ENCODE data around the gene NEMP2.
"Not testable (repeated sequence)": the region's sequence is repeated elsewhere in the genome, so short reads cannot be mapped to it uniquely, and the experiment has no call there.

Gene NEMP2

GRCh38 chr2:190526105-190526750 is 8.3 kb downstream of the NEMP2 start:
- DNase-seq (ENCODE audit: low spot score): no peak

GRCh38 chr2:190524928-190525327 is 9.6 kb downstream of the NEMP2 start:
- no peak for DNase-seq (ENCODE audit: low spot score)

GRCh38 chr2:190519975-190520767 is 14.4 kb downstream of the NEMP2 start:
- no peak for DNase-seq (ENCODE audit: low spot score)

- no peak for DNase-seq (ENCODE audit: low spot score)
Measured at GRCh38 chr2:190517468-190517867, 17.1 kb downstream of the NEMP2 start.

GRCh38 chr2:190515687-190516086 is 18.8 kb downstream of the NEMP2 start:
- DNase-seq (ENCODE audit: low spot score): no peak

GRCh38 chr2:190514676-190515075 is 19.8 kb downstream of the NEMP2 start:
- no peak for DNase-seq (ENCODE audit: low spot score)

GRCh38 chr2:190513877-190514276 is 20.6 kb downstream of the NEMP2 start:
- DNase-seq (ENCODE audit: low spot score): no peak

GRCh38 chr2:190512539-190513095 is 21.9 kb downstream of the NEMP2 start:
- no peak for DNase-seq (ENCODE audit: low spot score)

- DNase-seq (ENCODE audit: low spot score): peak; percentile 63
Measured at GRCh38 chr2:190511104-190511503, 23.4 kb downstream of the NEMP2 start.

- DNase-seq (ENCODE audit: low spot score): not testable (repeated sequence)
Measured at GRCh38 chr2:190509895-190510294, 24.6 kb downstream of the NEMP2 start.

- DNase-seq (ENCODE audit: low spot score): no peak
Measured at GRCh38 chr2:190507135-190507534, 27.4 kb downstream of the NEMP2 start.

- DNase-seq (ENCODE audit: low spot score): no peak
Measured at GRCh38 chr2:190506666-190507065, 27.9 kb downstream of the NEMP2 start.

GRCh38 chr2:190505696-190506095 is 28.8 kb downstream of the NEMP2 start:
- DNase-seq (ENCODE audit: low spot score): no peak

- no peak for DNase-seq (ENCODE audit: low spot score)
Measured at GRCh38 chr2:190504912-190505311, 29.6 kb downstream of the NEMP2 start.

- no peak for DNase-seq (ENCODE audit: low spot score)
Measured at GRCh38 chr2:190503088-190503487, 31.4 kb downstream of the NEMP2 start.

- DNase-seq (ENCODE audit: low spot score): no peak
Measured at GRCh38 chr2:190501702-190502407, 32.7 kb downstream of the NEMP2 start.

- no peak for DNase-seq (ENCODE audit: low spot score)
Measured at GRCh38 chr2:190501231-190501630, 33.3 kb downstream of the NEMP2 start.

GRCh38 chr2:190500054-190500502 is 34.4 kb downstream of the NEMP2 start:
- DNase-seq (ENCODE audit: low spot score): no peak

- DNase-seq (ENCODE audit: low spot score): no peak
Measured at GRCh38 chr2:190499273-190499672, 35.2 kb downstream of the NEMP2 start.

GRCh38 chr2:190497428-190497827 is 37.1 kb downstream of the NEMP2 start:
- no peak for DNase-seq (ENCODE audit: low spot score)

GRCh38 chr2:190494600-190495227 is 39.8 kb downstream of the NEMP2 start:
- not testable (repeated sequence) for DNase-seq (ENCODE audit: low spot score)

- DNase-seq (ENCODE audit: low spot score): no peak
Measured at GRCh38 chr2:190493095-190493494, 41.4 kb downstream of the NEMP2 start.

All from hematopoietic multipotent progenitor cell treated with erythropoietin and hydrocortisone succinate and interleukin-3 and kit ligand, for 17 days (in vitro differentiated cells).